IMR-90 (cell line): ENCODE data around the gene SHISA6. TPM values are rescaled to one million over a fixed set of nuclear protein-coding genes. Genes with fewer than 3 reads are reported as not detected.

Source experiments
- ATAC-seq: fragments of 200-7000 bp; cut with Tn5 transposase; 2 replicates; pipeline ENCODE4 v1.9.1; 2020; ENCODE audit warnings: low read depth, mild to moderate bottlenecking, moderate library complexity
- BruUV-seq: library from RNA; stranded (reverse); fragments of 400-500 nt; replicated peaks from 2 replicates; lab custom pipeline; 2021; lab: Mats Ljungman, UMichigan
- CTCF ChIA-PET: fragments of 300-600 bp; formaldehyde crosslinking; extraction: SDS; loops from one replicate; lab custom pipeline; 2021; ENCODE audit warnings: antibody characterized with exemption; lab: Yijun Ruan, JAX
- POLR2A ChIA-PET: fragments of 300-600 bp; sonication (Branson Sonifier 250); formaldehyde crosslinking; loops from one replicate; lab custom pipeline; 2022; ENCODE audit warnings: antibody characterized with exemption; ENCODE audit not compliant: unreplicated experiment; lab: Charles Lee
- DNase-seq: peaks from one replicate; pipeline ENCODE4 v3.0.0; 2013
- H2AFZ ChIP-seq: replicated peaks from 2 replicates; pipeline ENCODE3; 2013; ENCODE audit warnings: low read length, mild to moderate bottlenecking; ENCODE audit not compliant: poor library complexity
- H2AK5ac ChIP-seq: 2 replicates; pipeline ENCODE4 v1.6.1; 2013; ENCODE audit warnings: low read depth, low read length, inconsistent platforms
- H2AK9ac ChIP-seq: replicated peaks from 2 replicates; pipeline ENCODE3; 2013; ENCODE audit warnings: mild to moderate bottlenecking, low read depth, low read length, moderate library complexity; ENCODE audit not compliant: poor library complexity
- H2BK120ac ChIP-seq: 2 replicates; pipeline ENCODE4 v1.6.1; 2013; ENCODE audit warnings: low read depth, low read length, inconsistent platforms
- H2BK15ac ChIP-seq: 3 replicates; pipeline ENCODE4 v1.6.1; 2013; ENCODE audit warnings: low read depth, low read length, inconsistent platforms
- H2BK20ac ChIP-seq: 2 replicates; pipeline ENCODE4 v1.6.1; 2013; ENCODE audit warnings: low read depth, mild to moderate bottlenecking, inconsistent platforms, low read length, moderate library complexity
- H2BK5ac ChIP-seq: 2 replicates; pipeline ENCODE4 v1.6.1; 2013; ENCODE audit warnings: mild to moderate bottlenecking, low read depth, low read length, inconsistent platforms; ENCODE audit not compliant: poor library complexity, severe bottlenecking
- H3K14ac ChIP-seq: replicated peaks from 2 replicates; pipeline ENCODE4 v1.6.1; 2013; ENCODE audit warnings: low read depth, low read length, inconsistent platforms
- H3K18ac ChIP-seq: 2 replicates; pipeline ENCODE4 v1.6.1; 2013; ENCODE audit warnings: low read depth, low read length, control low read depth
- H3K23ac ChIP-seq: 2 replicates; pipeline ENCODE4 v1.6.1; 2013; ENCODE audit warnings: low read depth, low read length, inconsistent platforms
- H3K27ac ChIP-seq: 2 replicates; pipeline ENCODE4 v1.5.1; 2013; ENCODE audit warnings: mild to moderate bottlenecking, control low read depth, low read length; ENCODE audit not compliant: insufficient read depth
- H3K27me3 ChIP-seq: 2 replicates; pipeline ENCODE4 v1.6.1; 2013; ENCODE audit warnings: low read length; ENCODE audit not compliant: control insufficient read depth, insufficient read depth
- H3K36me3 ChIP-seq: 2 replicates; pipeline ENCODE4 v1.6.1; 2013; ENCODE audit warnings: low read length, mixed read lengths; ENCODE audit not compliant: control insufficient read depth, insufficient read depth
- H3K4ac ChIP-seq: 2 replicates; pipeline ENCODE4 v1.6.1; 2013; ENCODE audit warnings: low read depth, low read length, inconsistent platforms
- H3K4me1 ChIP-seq: 2 replicates; pipeline ENCODE4 v1.6.1; 2013; ENCODE audit warnings: low read length, mixed read lengths; ENCODE audit not compliant: control insufficient read depth, insufficient read depth
- H3K4me2 ChIP-seq: 2 replicates; pipeline ENCODE4 v1.6.1; 2013; ENCODE audit warnings: low read depth, mild to moderate bottlenecking, control low read depth, low read length, moderate library complexity
- H3K4me3 ChIP-seq: 2 replicates; pipeline ENCODE4 v1.5.1; 2013; ENCODE audit warnings: low read depth, mild to moderate bottlenecking, control low read depth, low read length, moderate library complexity; ENCODE audit not compliant: insufficient read depth
- H3K56ac ChIP-seq: 2 replicates; pipeline ENCODE4 v1.6.1; 2013; ENCODE audit warnings: low read length, inconsistent platforms; ENCODE audit not compliant: insufficient read depth; ENCODE audit errors: extremely low read depth
- H3K79me1 ChIP-seq, 2 experiments: 2 replicates each; pipeline ENCODE4 v1.6.1; 2013; ENCODE audit warnings: low read length in 2 of 2, inconsistent platforms in 1 of 2, low read depth in 1 of 2
- H3K9ac ChIP-seq: 2 replicates; pipeline ENCODE4 v1.6.1; 2013; ENCODE audit warnings: low read depth, low read length, control low read depth
- H3K9me1 ChIP-seq: 2 replicates; pipeline ENCODE4 v1.6.1; 2013; ENCODE audit warnings: low read length, inconsistent platforms; ENCODE audit not compliant: insufficient read depth
- H3K9me3 ChIP-seq: 2 replicates; pipeline ENCODE4 v1.6.1; 2013; ENCODE audit warnings: low read length; ENCODE audit not compliant: control insufficient read depth, insufficient read depth
- H4K20me1 ChIP-seq: 2 replicates; pipeline ENCODE4 v1.6.1; 2013; ENCODE audit warnings: low read length, inconsistent platforms; ENCODE audit not compliant: insufficient read depth
- H4K5ac ChIP-seq: 2 replicates; pipeline ENCODE4 v1.6.1; 2013; ENCODE audit warnings: mild to moderate bottlenecking, low read depth, low read length, control low read depth
- H4K8ac ChIP-seq, 2 experiments: 2 replicates each; pipeline ENCODE4 v1.6.1; 2013; ENCODE audit warnings: low read depth in 2 of 2, low read length in 2 of 2, control low read depth in 1 of 2, inconsistent platforms in 1 of 2
- H4K91ac ChIP-seq: 2 replicates; pipeline ENCODE4 v1.6.1; 2013; ENCODE audit warnings: low read depth, low read length, inconsistent platforms; ENCODE audit not compliant: insufficient read depth
- MAFK ChIP-seq: IDR thresholded peaks from 2 replicates; pipeline ENCODE4 v1.6.1; 2012; ENCODE audit warnings: low read depth, low read length, improper control_type of control experiment
- MAZ ChIP-seq: IDR thresholded peaks from 2 replicates; pipeline ENCODE4 v1.6.1; 2012; ENCODE audit warnings: low read depth, mild to moderate bottlenecking, low read length, improper control_type of control experiment, moderate library complexity, borderline replicate concordance
- NFE2L2 ChIP-seq: fragments of 150-350 bp; IDR thresholded peaks from 2 replicates; pipeline ENCODE4 v1.6.1; 2016; ENCODE audit warnings: low read depth, mild to moderate bottlenecking, low read length
- WGBS, 2 experiments: methylation state at CpG; one replicate each; pipeline versions ENCODE4 v1.1.5 to v1.1.7; 2013; ENCODE audit warnings: missing lambda C conversion rate in 2 of 2; ENCODE audit not compliant: insufficient read length in 1 of 2; ENCODE audit errors: extremely low coverage in 2 of 2; 5-methylcytosine and 5-hydroxymethylcytosine counted together
- dilution Hi-C: fragments of 300-500 bp; cut with HindIII; formaldehyde crosslinking; loops from one replicate; pipeline ENCODE4 v1.14.3; 2018; ENCODE audit warnings: low sequenced_read_pairs; ENCODE audit not compliant: unreplicated experiment
- in situ Hi-C: fragments of 300-500 bp; cut with MboI; formaldehyde crosslinking; loops from 3 replicates; pipeline ENCODE4 v1.14.3; 2019; ENCODE audit warnings: low sequenced_read_pairs, inconsistent platforms, mixed read lengths
- intact Hi-C: fragments of 100-400 bp; cut with micrococcal nuclease; formaldehyde crosslinking; loops from 2 replicates; pipeline ENCODE4 v1.10.0; 2022
- polyA plus RNA-seq, 3 experiments: library from polyadenylated mRNA; depleted of rRNA; stranded (reverse); fragments of >200 nt; gene quantifications; 2 replicates each; pipeline ENCODE4 v1.2.3, GENCODE V29; 2012; ENCODE audit warnings: low replicate concordance in 1 of 3
- total RNA-seq: library from RNA; depleted of rRNA; stranded (reverse); fragments of >200 nt; gene quantifications from 2 replicates; pipeline ENCODE4 v1.2.3, GENCODE V29; 2012
- TF ChIP-seq, protein P1 (sequence below): fragments of 150-350 bp; IDR thresholded peaks from 2 replicates; pipeline ENCODE4 v1.6.1; 2016; ENCODE audit warnings: low read depth, mild to moderate bottlenecking, low read length, moderate library complexity, borderline replicate concordance

Gene SHISA6
- total and polyA plus RNA-seq, 2 of the 4 experiments (the other 2 are of a cell fraction): not detected

DNA sequence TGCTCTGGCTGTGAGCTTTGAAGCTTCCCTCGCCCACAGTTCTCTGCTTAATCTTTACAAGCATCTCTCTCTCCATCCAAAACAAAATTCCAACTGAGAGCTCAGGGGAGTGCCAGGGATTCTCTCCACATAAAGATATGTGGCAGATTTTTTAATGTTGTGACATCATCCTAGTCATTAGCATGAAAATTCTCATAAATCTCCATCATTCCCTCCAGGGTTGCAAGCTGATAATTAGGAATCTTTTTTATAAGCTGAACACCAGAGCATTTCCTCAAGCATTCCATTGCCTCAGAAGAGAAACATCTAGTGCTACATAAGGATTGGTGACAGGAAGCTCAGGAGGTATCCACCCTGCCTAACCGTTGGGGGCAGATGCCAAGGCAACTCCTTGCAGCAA lies 274.9 kb downstream of the SHISA6 start:
- ChIA-PET POLR2A (no interaction called here), CTCF (no interaction called here)
- DNase-seq: no peak
- no peak overlapping the region for H3K14ac ChIP-seq
- H2AFZ ChIP-seq: no peak overlapping the region
- H3K79me1 ChIP-seq: no peaks in the 10 kb centered on the region
- in situ Hi-C loops: no loop called here
- no peaks in the 10 kb centered on the region for H3K4me1 ChIP-seq
- TF ChIP-seq MAZ (no peak), MAFK (no peak), NFE2L2 (no peak)
- TF ChIP-seq, protein P1, sequence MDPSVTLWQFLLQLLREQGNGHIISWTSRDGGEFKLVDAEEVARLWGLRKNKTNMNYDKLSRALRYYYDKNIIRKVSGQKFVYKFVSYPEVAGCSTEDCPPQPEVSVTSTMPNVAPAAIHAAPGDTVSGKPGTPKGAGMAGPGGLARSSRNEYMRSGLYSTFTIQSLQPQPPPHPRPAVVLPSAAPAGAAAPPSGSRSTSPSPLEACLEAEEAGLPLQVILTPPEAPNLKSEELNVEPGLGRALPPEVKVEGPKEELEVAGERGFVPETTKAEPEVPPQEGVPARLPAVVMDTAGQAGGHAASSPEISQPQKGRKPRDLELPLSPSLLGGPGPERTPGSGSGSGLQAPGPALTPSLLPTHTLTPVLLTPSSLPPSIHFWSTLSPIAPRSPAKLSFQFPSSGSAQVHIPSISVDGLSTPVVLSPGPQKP: no peak
- H2BK120ac ChIP-seq: no peak overlapping the region
- H4K8ac ChIP-seq: no peak overlapping the region
- H3K9ac ChIP-seq: no peak overlapping the region
- H3K4me2 ChIP-seq: no peak overlapping the region
- no peak overlapping the region for H4K91ac ChIP-seq
- H2BK20ac ChIP-seq: no peak overlapping the region
- intact Hi-C loops: no loop called here
- no CpG with 5 or more reads among the region's 2 CpGs for WGBS, 2 experiments
- no peak for ATAC-seq
- H3K9me1 ChIP-seq: no peaks in the 10 kb centered on the region
- no peaks in the 10 kb centered on the region for H4K20me1 ChIP-seq
- no peak overlapping the region for H3K4me3 ChIP-seq
- no peak overlapping the region for H2AK5ac ChIP-seq
- no peak overlapping the region for H3K18ac ChIP-seq
- H3K27ac ChIP-seq: no peak overlapping the region
- no peak overlapping the region for H3K56ac ChIP-seq
- H3K9me3 ChIP-seq: peaks cover 30% of the 10 kb centered on the region
- dilution Hi-C loops: no loop called here
- no peak overlapping the region for H4K5ac ChIP-seq
- no peak overlapping the region for H2AK9ac ChIP-seq
- no TSS peak for BruUV-seq
- no peak overlapping the region for H3K23ac ChIP-seq
- H3K4ac ChIP-seq: no peak overlapping the region
- H3K36me3 ChIP-seq: no peaks in the 10 kb centered on the region
- H2BK5ac ChIP-seq: no peak overlapping the region
- no peak overlapping the region for H2BK15ac ChIP-seq
- H3K27me3 ChIP-seq: no peaks in the 10 kb centered on the region
